Amniotic epithelial cell (primary cell): ENCODE results near the gene KIAA2012.

Experiments
- DNase-seq: peaks from one replicate; pipeline ENCODE4 v3.0.0-alpha.2; 2010; ENCODE audit warnings: low read depth

Gene KIAA2012

DNA sequence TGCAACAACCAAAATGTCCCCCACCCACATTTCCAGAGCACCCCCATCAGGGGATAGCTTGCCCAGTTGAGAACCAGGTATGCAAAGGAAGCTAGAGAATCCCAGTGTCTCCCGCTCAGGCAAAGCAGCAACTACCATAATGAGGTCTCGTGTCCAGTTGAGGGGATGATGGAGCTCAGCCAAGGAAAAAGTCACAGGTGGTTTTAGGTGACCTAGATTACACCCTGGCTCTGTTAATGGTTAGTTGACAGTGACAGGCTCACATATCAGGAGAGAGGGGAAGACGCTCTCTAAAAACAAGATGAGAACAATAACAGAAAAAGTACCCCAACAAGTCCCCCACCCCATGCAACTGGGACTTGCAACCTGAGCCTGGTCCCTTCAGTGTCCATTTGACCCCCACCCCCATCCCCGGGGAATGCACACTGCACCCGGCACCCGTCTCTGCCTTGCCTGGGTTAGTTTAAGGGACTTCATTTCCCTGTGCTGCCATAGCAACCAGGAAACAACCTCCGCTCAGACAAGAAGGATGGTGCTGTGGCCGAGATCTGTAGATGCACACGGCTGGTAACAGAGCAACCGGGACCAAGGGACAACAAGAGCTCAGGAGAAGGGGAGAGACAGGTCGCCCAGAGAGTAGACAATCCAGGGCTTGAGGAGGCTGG lies at the start of gene KIAA2012:
KIAA2012 (plus strand) TSS at position 519 of the 665 bp plus-strand sequence. CDS start 373 bp downstream, outside the sequence.
- DNase-seq, result no peak

DNA sequence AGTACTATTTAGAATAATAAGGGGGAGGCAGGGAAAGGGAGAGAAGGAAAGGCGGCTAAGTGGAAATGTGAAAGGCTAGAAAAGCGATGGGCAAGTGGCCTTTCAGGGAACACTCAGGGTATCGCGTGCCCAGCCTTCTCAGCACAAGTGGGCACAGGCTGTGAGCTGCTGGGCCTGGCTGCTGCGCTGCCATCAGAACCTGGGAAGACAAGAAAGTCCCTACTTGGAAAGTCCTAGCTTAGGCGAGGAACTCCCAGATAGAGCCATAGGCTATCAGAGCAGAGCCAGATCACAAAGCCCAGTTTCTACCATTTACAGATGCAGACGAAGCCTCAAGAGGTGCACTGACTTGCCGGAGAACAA lies 49.2 kb upstream of the KIAA2012 start:
- DNase-seq, result no peak

DNA sequence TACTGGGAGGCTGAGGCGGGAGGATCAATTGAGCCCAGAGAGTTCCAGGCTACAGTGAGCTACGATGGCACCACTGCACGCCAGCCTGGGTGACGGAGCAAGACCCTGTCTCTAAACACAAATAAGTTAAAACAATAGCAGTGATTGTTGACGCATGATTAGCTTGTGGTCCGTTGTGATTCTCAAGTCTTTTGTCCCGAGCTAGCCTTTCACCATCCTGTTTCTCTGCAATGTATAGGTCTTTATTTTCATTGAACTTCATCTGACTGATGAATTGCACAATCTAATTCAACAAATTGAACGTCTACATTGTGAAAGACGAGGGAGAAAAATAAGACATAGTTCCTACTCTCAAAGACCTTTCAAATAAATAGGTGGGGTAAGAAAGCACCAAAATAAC lies 48.2 kb upstream of the KIAA2012 start:
- DNase-seq, result no peak

DNA sequence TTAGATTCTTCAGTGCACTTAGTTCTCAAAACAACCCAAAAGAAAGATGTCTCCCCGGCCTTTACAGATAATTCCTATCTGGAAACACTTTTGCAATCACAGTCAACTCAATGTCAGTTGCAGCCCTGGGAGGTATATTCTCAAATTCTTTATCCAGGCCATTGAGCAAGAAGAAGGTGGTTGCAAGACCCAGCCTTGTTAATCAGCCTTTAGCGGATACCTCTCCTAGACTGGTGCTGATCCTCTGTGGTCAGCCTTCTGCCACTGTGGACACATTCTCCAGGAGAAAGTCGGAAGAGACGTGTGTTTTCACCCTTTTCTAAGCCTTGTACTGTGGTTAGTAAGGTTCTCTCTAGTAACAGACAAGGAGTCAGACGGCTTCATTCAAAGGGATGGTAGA lies 47.2 kb upstream of the KIAA2012 start:
- peak; percentile 99 for DNase-seq

DNA sequence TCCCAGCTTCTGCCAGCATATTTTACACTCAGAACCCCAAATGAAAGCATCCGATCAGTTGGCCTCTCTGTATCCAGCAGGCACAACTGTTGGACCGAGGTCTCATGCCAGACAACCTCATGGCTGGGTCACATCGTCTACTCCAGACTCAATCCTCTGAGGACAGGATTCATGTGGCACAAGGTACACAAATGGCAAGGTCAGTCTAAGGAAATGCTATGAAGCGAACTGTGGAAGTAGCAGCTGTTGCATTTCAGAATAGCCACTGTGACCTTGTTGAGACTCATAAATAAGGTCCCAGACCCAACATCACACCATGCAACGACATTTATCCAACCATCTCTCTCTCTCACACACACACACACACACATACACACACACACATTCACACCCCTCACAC lies 46.5 kb upstream of the KIAA2012 start:
- DNase-seq, result no peak

DNA sequence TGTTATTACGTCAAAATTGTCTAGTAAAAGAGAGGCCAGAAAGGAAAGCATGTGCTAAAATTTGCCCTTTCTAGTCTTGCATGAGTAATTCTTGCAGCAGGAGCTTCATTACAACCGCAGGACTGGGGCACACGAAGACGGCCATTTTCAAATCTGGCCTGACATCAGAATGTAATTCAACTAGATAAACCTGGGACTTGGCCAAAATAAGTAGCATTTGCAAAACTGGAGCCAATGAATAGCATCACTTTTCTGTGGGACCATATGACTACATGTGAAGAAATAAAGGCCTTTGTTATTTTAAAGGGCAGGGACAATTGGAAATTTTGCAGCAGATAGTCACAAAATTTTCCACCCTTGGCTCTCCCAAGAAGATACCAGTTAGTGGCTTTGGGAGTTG lies 42.4 kb upstream of the KIAA2012 start:
- DNase-seq, result no peak

DNA sequence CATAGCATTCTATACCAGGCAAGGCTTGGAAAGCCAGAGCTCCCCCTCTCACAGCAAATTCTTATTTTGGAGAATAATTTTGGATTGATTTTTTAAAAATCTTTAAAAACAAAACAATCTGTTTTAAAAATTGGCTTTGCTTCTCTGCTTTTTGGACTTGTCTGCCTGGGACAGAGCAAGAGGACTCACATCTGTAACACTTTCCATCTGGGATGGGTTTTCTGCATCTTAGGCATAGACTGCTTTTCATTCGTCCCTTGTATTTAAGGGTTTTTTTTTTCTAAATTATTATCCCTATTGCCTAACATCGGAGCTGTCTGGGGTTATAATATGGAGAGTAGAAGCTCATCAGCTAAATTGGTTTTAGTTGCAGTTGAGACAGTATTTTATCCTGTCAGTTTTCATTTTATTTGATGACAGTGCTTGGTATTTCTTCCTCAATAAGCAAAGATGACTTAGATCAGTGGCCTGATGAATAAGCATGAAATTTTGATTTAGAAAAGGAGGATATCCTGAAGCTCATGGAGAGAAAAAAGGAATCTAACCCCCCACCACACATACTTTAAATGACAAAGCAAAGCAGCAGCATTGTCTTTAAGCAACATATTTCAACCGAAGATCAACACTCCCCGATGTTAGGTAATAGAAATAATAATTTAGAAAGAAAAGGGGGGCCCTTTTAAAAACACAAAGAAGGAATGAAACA lies 41.7 kb upstream of the KIAA2012 start:
- no peak for DNase-seq

DNA sequence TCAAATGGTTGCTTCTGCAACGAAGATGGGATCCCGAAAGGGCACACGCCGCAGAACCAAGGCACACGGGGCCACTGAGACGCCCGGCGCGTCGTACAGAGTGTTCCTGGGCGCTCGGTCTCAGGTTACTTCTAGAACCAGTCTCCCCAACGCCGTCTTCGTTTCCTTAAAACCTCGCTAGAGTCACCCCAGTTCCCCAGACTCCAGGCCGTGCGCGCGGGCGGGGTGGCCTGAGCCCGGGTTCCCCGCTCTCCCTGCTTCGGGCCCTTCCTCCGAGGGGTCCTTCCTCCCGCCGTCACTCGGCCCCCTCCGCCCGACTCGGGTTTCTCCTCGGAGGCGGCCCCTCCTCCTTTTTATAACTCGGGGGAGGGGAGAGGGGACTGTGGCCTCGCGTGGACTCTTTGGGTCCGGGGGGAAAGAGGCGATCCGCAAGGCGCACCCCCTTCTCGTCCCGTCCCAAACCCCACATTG lies 40.2 kb upstream of the KIAA2012 start:
- peak; percentile 45 for DNase-seq

DNA sequence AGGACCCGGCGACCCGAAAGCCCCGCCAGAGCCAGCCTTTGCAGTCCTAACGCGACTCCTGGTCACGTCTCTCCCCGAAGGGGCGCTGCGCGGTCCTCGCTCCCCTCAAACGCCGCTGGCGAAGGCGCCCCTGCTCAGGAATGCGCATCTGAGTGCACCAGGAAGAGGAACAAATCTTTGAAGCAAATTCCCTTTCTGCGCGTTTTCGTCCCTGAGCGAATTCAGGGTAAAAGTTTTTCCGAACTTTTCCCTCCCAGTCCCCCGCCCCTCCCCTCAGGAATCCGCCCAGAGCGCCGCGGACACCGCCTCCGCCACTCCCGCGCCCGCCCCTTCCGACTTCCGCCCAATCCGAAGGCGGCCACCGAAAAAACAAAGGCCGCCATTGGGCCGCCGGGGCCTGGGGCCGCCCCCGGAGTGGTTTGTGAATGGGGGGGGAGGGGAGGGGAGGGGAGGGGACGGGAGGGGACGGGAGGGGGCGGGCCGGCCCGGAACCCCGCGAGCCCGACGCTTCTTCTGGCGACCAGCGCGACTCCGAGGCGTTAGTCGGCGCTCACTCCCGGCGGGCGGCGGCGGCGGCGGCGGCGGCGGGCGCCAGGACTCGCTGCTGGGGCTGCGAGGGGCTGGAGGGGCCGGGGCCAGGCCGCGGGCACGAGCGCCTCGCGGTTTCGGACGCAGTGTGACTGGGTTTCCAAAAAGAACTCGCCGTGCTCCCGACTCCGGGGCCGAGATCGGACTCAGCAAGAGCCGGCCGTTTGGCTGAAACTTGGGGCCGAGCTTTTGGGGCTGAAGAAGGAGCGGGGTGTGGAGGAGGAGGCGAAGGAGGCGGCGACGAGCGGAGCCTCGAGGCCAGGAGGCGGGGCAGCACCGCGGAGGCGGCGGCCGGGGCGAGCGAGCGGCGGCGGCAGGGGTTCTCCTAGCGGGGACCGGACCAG lies 39.5 kb upstream of the KIAA2012 start, which contains the start of gene FZD7:
FZD7 (plus strand) TSS at position 539 of the 932 bp plus-strand sequence. CDS start 793 bp downstream, outside the sequence.
- peak; percentile 88 for DNase-seq

DNA sequence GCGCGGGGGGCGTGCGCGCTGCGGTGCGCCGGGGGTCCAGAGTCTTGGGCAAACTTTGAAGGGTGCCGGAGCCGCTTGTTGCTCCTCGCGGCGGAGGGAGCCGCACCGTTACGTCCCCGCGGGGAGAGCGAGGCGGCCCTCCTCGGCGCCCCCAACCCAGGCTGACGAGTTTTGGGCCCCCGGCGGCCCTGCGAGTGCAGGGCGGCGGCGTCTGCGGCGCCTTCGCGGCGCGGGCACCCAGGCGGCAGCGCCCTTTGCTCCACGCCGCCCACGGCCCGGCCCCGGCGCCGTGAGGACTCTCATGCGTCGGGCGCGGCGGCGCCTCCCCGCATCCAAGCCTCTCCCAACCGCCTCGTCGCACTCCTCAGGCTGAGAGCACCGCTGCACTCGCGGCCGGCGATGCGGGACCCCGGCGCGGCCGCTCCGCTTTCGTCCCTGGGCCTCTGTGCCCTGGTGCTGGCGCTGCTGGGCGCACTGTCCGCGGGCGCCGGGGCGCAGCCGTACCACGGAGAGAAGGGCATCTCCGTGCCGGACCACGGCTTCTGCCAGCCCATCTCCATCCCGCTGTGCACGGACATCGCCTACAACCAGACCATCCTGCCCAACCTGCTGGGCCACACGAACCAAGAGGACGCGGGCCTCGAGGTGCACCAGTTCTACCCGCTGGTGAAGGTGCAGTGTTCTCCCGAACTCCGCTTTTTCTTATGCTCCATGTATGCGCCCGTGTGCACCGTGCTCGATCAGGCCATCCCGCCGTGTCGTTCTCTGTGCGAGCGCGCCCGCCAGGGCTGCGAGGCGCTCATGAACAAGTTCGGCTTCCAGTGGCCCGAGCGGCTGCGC lies 38.6 kb upstream of the KIAA2012 start:
- DNase-seq, result peak; percentile 41

DNA sequence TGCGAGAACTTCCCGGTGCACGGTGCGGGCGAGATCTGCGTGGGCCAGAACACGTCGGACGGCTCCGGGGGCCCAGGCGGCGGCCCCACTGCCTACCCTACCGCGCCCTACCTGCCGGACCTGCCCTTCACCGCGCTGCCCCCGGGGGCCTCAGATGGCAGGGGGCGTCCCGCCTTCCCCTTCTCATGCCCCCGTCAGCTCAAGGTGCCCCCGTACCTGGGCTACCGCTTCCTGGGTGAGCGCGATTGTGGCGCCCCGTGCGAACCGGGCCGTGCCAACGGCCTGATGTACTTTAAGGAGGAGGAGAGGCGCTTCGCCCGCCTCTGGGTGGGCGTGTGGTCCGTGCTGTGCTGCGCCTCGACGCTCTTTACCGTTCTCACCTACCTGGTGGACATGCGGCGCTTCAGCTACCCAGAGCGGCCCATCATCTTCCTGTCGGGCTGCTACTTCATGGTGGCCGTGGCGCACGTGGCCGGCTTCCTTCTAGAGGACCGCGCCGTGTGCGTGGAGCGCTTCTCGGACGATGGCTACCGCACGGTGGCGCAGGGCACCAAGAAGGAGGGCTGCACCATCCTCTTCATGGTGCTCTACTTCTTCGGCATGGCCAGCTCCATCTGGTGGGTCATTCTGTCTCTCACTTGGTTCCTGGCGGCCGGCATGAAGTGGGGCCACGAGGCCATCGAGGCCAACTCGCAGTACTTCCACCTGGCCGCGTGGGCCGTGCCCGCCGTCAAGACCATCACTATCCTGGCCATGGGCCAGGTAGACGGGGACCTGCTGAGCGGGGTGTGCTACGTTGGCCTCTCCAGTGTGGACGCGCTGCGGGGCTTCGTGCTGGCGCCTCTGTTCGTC lies 37.7 kb upstream of the KIAA2012 start:
- peak; percentile 69 for DNase-seq

DNA sequence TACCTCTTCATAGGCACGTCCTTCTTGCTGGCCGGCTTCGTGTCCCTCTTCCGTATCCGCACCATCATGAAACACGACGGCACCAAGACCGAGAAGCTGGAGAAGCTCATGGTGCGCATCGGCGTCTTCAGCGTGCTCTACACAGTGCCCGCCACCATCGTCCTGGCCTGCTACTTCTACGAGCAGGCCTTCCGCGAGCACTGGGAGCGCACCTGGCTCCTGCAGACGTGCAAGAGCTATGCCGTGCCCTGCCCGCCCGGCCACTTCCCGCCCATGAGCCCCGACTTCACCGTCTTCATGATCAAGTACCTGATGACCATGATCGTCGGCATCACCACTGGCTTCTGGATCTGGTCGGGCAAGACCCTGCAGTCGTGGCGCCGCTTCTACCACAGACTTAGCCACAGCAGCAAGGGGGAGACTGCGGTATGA lies 37.1 kb upstream of the KIAA2012 start:
- no peak for DNase-seq

DNA sequence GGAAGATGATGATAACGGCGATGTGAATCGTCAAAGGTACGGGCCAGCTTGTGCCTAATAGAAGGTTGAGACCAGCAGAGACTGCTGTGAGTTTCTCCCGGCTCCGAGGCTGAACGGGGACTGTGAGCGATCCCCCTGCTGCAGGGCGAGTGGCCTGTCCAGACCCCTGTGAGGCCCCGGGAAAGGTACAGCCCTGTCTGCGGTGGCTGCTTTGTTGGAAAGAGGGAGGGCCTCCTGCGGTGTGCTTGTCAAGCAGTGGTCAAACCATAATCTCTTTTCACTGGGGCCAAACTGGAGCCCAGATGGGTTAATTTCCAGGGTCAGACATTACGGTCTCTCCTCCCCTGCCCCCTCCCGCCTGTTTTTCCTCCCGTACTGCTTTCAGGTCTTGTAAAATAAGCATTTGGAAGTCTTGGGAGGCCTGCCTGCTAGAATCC lies 36.4 kb upstream of the KIAA2012 start:
- peak; percentile 72 for DNase-seq

DNA sequence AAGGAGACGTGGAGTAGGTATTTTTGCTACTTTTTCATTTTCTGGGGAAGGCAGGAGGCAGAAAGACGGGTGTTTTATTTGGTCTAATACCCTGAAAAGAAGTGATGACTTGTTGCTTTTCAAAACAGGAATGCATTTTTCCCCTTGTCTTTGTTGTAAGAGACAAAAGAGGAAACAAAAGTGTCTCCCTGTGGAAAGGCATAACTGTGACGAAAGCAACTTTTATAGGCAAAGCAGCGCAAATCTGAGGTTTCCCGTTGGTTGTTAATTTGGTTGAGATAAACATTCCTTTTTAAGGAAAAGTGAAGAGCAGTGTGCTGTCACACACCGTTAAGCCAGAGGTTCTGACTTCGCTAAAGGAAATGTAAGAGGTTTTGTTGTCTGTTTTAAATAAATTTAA lies 36.0 kb upstream of the KIAA2012 start:
- DNase-seq, result peak; percentile 38

DNA sequence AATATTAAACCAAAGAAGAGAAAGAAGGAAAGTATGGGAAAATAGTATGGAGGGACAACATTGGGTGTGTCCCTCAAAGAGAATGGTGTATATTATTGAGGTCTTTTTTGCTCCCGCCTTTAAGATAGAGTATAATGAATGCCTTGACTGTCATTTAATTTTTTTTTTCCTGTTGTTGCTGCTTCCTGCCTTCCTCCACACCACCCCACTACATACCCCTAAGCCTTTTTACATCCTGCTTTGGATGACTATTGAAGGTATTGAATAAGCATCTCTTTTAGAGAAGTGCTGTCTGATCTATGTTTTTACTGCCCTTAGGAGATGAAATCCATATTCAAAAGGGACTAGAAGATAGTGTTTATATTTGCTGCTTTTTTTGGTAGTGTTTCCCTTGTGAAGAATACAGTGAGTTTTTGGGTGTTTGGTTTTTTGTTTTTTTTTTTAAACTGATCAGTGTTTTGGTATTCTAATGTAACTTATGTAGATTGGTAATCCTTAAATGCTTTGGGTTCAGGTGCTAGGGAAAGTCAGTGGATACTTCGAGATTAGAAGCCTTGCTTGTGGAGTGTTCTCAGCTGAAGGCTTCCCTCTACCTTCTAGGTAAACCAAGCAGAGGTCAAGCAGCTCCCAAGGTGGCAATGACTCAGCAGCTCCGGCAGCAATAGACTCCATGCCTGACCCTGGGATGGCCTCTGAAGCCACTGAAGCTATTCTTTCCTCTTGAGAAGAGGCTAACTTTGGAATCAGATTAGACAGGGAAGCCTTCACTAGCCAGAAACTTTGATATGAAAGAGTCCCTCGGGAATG lies 34.4 kb upstream of the KIAA2012 start:
- DNase-seq, result peak; percentile 56

DNA sequence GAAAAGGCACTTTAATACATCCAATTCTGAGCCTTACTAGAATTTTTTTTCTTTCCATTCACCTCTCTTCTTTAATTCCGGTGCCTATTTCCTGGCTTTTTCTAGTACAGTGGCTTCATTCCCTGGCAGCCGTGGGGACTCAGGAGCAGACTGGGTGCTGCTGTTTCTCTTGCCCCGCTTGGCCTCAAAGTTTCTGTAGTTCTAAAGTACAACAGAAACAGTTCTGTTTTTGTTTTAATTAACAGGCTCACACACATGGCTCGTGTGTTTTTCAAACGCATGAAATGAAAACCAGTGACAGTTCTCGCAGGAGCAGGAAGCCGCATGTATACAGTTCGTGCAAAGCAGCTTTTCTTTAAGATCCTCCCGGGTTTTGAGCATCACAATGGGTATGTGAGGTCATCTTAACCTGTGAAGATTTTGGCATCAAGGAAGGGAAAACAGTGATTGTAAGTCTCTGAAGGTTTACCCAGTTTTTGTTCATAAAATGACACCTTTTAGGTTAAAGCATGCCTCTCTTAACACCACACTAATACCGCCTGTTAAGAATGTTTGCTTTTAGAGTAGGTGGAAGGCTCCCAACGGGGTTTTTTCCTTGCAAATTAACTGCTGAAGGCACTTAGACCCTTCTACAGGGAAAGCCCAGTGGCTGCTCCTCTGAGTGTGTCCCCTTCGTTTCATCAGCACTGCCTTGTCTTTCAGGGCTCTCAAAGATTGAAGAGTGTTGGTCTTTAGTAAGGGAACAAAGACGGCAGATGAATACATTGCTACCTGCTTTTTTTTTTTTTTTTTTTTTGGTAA lies 33.6 kb upstream of the KIAA2012 start:
- no peak for DNase-seq

DNA sequence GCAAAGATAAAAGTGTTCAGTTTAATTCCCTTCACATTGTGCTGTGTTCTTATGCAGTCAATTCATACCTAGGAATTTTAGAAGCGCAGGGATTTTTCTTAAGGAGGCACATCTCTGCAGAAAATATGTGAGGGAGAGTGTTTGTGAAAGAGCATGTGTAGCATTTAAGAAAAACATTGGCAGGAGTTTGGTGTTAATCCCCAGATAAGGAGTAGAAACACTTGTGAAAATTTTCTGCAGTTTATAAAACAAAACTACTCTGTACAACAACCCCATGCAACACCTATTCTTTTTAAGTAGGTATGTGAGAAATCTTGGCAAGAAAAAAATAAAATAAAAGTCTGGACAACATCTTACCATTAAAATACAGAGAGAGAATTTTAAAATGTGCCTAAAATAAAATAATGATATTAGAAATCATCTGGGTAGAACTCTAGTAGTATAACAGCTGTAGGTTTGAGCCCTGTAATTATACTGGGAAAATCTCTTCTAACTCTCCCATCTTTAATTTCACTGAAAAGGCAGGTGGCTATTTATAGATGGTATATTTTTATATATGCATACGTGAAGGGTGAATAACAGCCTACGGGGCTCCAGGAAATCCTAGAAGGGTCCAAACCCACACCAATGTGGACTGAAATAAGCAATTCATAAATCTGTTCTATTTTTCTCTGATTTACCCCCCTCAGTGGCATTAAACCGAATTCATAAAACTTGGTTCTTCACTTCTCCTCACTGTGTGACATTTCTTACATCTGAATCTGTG lies 32.8 kb upstream of the KIAA2012 start:
- DNase-seq, result no peak

DNA sequence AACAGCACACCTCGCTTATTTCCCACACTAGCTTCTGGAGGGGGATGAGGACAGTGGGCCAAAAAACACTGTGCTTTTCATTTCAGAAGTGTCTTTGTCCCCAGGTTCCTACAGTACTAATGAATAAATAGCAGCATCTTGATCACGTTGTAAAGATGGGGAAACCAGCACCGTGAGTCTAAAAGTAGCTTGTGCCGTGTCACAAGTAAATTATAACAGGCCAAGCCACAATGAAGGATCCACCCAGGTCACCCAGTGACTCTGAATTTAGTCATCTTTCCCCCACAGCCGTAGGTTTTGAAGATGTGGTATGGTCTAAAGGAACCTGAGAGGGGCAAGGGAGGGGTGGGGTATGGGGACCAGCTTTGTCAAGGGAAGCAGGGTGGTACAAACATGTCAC lies 30.6 kb upstream of the KIAA2012 start:
- no peak for DNase-seq
